HG03025 (cell line): ENCODE results near the gene CACNA1H.
"Not testable (repeated sequence)": the region's sequence is repeated elsewhere in the genome, so short reads cannot be mapped to it uniquely, and the experiment has no call there.

Experiments
- ATAC-seq: cut with Tn5 transposase; IDR thresholded peaks from one replicate; pipeline ENCODE4 v1.9.1; 2021; ENCODE audit warnings: mild to moderate bottlenecking, moderate library complexity; ENCODE audit not compliant: unreplicated experiment, low FRiP score

CACNA1H gene

DNA sequence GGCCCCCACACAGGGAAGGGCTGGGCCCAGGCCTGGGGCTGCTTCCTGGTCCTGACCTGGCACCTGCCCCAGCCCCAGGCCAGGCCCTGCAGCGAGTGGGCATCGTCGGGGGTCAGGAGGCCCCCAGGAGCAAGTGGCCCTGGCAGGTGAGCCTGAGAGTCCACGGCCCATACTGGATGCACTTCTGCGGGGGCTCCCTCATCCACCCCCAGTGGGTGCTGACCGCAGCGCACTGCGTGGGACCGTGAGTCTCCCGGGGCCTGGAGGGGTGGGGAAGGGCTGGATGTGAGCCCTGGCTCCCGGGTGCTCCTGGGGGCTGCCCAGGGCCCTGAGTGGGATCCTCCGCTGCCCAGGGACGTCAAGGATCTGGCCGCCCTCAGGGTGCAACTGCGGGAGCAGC, 88.2 kb downstream of the CACNA1H start:
- not testable (repeated sequence) for ATAC-seq

DNA sequence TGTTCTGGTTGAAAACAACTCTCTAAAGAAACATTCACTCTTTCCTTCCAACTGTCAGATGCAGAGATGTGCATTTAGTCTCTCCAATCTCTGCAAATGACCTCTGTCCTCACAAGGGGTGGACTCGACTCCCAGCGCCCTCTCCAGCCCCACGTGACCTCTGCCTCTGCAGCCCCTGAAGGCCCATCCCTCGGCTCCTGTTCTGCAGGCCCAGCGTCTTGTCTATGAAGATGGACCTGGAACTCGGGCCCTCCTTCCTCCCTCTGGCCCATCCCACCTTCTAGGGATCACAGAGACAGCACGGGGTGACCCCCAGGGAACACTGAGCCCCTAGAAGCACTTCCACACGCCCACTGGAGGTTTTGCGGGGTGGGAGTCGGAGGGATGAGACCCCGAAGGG, 90.5 kb downstream of the CACNA1H start:
- ATAC-seq: not testable (repeated sequence)

DNA sequence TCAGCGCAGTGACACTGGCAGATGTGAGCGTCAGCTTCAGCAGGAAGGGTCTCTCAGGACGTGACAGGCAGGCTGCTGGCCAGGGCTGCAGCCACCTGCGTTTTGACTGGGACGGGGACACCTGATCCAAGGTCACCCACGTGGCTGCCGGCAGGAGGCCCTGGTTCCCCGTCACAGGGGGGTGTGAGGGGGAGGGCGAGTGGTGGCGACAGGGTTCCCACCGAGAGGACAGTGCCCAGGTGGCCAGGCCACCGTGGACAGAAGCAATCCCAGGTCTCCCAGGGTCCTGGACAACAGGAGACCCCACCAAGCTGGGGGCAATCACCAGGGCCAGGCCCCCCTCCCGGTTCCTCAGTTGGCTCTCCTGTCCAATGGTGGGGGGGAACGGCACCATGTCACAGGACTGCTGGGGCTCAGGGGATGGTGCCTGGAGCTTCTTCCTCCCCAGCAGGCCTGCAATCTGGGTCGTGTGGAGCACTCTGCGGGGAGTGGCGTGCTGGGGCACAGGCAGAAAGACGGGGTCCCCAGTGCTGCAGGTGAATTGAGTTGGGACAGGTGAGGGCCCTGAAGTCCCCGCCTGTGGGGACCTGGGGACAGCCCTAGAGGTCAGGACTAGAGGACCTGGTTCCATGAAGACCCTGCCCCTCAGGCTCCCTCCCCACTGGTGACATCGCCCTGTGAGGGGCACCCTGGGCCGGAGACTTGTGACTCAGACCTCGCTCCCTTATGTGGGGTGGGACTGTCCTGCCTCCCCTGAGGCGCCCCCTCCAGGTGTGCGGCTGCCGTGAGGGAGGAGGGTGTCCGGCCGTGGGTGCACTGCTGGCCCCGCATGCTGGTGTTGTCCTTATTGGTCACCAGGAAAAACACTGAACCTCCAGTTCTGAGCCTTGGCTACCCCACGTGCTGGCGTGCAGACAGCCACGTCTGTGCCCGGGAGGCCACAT, 91.3 kb downstream of the CACNA1H start:
- ATAC-seq: not testable (repeated sequence)

DNA sequence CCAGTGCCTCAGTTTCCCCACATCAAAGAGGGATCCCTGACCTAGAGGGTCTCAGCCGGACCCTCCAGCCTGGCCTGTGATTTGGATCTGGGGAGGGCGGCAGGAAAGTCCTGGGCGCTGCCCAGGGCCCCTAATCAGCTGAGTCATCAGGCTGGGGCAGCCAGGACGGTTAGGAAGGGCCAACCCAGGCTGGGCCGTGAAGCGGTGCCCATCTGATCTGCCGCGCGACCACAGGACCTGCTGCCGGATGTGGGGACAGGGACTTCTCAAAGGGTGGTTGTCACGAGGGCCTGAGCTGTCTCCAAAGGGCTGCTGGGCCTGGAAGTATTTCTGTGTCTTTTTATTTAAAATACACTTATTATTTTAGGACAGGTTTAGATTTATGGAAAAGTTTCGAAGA, 92.0 kb downstream of the CACNA1H start:
- no peak for ATAC-seq

DNA sequence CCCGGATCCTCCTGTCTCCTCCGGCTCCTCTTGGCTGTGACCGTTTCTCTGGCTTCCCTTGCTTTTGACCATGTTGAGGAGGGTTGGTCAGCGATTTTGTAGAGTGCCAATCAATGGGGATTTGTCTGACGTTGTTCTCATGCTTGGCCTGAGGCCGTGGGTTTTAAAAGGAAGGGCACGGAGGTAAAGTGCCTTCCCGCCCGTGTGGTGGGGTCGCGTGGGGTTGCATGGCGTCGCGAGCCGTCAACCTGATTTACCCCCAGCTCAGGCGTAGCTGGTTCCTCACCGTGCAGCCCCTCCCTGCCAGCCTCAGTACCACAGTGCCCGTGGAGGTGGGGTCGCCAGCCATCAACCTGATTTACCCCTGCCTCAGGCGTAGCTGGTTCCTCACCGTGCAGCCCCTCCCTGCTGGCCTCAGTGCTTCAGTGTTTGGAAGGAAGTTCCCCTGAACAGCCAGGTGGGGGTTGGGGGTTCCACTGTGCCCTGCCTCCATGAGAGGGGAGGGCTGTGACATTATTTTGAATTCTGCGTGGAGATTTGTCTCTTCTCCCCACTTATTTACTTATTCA, 92.6 kb downstream of the CACNA1H start:
- no peak for ATAC-seq

DNA sequence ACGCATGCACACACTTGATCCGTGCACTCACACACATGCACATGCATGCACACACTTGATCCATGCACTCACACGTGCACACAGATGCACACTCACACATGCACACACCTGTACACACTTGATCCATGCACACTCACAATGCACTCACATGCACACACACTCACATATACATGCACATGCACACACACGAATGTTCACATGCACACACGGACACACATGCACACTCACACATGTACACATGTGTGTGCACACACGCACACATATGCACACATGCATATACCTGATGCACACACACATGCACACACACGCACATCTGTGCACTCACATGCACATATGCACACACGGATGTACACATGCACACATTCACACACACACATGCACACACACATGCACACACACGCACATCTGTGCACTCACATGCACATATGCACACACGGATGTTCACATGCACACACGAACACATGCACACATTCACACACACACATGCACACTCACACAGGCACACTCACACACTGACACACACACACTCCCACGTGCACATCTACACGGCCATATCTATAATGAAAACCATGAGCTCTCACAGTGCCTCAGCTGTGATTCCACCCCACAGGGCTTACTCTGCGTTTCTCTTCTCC, 95.1 kb downstream of the CACNA1H start:
- ATAC-seq: not testable (repeated sequence)

DNA sequence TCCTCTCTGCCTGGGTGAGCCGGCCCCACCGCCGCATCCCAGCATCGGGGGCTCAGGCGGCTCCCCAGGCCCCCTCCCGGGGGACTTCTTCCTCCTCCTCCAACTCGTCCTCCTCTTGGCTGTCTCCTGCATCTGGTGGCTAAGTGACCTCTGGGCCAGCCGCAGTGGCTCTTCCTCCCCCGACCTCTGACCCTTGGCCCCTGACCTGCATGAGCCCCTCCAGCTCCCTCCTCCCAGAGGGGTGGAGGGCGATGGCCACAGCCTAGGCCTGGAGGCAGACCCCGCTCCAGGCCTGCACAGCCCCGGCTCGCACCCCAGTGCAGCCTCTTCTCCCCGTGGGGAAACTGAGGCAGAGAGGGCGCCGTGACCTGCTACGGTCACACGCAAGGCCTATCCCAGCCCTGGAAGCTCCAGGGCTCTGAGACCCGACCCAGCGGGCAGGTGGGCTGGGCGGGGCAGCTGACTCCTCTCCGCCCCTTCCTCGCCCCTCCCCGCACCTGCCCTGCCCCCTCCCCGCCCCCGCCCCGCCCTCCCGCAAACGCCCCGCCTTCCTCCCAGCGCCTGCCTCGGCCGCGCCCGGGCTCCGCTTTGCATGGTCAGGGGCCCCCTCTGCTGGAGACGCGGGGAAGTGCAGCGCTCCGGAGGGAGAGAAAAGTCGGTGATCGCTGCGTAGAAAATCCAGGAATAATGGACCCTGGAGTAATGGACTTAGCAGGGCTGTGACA, 96.3 kb downstream of the CACNA1H start:
- not testable (repeated sequence) for ATAC-seq

GRCh38 chr16:1253701-1254364, 100.9 kb downstream of the CACNA1H start:
- not testable (repeated sequence) for ATAC-seq

- not testable (repeated sequence) for ATAC-seq
These were observed 101.9 kb downstream of the CACNA1H start for GRCh38 chr16:1254821-1255220.

DNA sequence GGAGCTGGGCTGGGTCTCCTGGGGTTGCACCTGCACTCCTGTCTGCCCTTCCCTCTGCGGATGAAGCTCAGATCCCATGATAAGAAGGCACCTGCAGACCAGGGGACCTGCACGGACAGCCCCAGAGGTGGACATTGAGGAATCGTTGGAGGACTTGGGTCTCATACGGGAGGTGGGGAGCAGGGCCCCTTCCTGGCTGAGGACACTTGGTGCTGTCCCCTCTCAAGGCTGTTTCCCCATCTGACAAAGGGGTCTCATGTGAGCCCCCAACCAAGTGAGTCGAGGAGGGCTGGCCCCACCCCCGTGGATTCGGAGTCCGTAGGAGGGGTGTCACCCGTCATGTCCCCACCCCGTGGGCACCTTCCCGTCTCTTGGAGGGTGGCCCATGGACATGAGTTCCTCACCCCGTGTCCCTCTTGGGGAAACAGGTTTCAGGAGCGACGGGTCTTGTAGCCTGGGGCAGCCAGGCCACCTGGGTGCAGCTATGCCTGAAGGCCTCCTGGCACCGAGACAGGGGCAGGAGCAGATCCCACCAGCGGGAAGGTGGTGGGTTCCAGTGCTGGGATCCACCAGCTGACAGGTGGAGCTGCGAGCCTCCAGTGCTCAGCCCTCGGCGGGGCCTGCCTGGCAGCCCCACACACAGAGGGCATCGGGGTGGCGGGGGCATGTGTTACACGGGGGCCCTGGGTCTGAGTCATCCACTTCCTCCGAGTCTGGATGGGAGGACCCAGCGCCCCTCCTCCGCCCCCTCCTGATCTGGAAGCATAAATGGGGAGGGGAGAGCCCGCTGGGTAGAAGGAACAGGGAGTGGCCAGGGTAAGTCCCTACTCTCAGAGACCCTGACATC, 102.6 kb downstream of the CACNA1H start, which contains the start of gene TPSD1:
Gene TPSD1 (plus strand): TSS at position 794 of the 847 bp plus-strand sequence. CDS start 212 bp downstream, outside the sequence.
- ATAC-seq: not testable (repeated sequence)

GRCh38 chr16:1256296-1256873, 103.5 kb downstream of the CACNA1H start:
- not testable (repeated sequence) for ATAC-seq

GRCh38 chr16:1256874-1257322, 104.0 kb downstream of the CACNA1H start:
- no peak for ATAC-seq

DNA sequence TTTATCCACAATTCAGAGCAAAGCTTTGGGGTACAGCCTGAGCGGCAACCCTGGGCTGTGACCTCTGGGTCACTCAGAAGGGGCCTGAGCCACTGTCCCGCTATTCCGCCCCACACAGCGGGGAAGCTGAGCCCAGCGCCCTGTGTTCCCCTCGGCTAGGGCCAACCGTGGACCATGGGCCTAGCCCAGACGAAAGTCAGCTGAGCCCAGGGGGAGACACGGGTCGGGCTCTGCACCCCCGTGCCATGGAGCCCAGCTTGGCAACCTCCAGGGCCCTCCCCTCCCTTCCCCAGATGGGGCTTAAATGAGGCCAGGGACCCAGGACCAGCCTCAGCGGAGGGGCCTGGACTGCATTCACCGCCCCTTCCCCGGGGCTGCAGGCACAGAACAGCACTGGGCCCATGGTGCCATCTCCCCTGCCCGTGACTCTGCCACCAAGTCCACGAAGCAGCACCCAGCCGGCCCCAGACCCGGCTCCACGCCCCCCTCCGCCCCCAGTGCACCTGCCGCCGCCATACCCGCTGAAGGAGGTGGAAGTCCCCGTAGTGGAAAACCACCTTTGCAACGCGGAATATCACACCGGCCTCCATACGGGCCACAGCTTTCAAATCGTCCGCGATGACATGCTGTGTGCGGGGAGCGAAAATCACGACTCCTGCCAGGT, 104.8 kb downstream of the CACNA1H start:
- ATAC-seq: no peak

- no peak for ATAC-seq
These were observed 105.3 kb downstream of the CACNA1H start for GRCh38 chr16:1258225-1258600.

- ATAC-seq: no peak
These were observed 106.2 kb downstream of the CACNA1H start for GRCh38 chr16:1258906-1259759.

DNA sequence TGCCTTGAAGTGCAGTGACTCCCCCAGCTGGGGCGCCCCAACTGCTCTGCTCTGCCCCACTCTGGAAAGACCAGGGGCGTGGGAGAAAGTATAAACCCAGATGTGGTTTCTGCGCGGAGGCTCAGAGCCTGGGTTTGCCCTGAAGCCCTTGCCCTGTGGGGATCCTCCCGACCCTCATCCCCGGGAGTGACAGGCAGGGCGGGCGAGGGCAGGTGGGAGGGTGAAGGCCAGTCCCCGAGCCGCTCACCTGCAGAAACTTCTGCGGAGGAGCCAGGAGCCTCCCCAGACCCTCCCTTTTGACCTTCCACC, 106.8 kb downstream of the CACNA1H start:
- no peak for ATAC-seq

- no peak for ATAC-seq
These were observed 107.3 kb downstream of the CACNA1H start for GRCh38 chr16:1260101-1260680.
